Nephron progenitor cell (in vitro differentiated cells): ENCODE results near the gene COX7A1.

Experiments used
- DNase-seq: peaks from one replicate; pipeline ENCODE4 v3.0.0; 2021
- H3K27ac Mint-ChIP-seq: 2 replicates; pipeline ENCODE4 v1.8.0; 2021; ENCODE audit warnings: mild to moderate bottlenecking, moderate library complexity, mixed read lengths
- H3K27me3 Mint-ChIP-seq: 2 replicates; pipeline ENCODE4 v1.8.0; 2021; ENCODE audit warnings: mild to moderate bottlenecking, low read depth, mixed read lengths; ENCODE audit not compliant: poor library complexity
- H3K36me3 Mint-ChIP-seq: 2 replicates; pipeline ENCODE4 v1.8.0; 2021; ENCODE audit warnings: low read depth, mixed read lengths
- H3K4me1 Mint-ChIP-seq: 2 replicates; pipeline ENCODE4 v1.8.0; 2021; ENCODE audit warnings: mixed read lengths
- H3K4me3 Mint-ChIP-seq: 2 replicates; pipeline ENCODE4 v1.8.0; 2021; ENCODE audit warnings: mild to moderate bottlenecking, moderate library complexity, mixed read lengths
- H3K9me3 Mint-ChIP-seq: 2 replicates; pipeline ENCODE4 v1.8.0; 2021; ENCODE audit warnings: mild to moderate bottlenecking, moderate library complexity, mixed read lengths
- TF ChIP-seq, protein P1 (sequence below): fragments of 200-600 bp; sonication (generic); IDR thresholded peaks from 2 replicates; pipeline ENCODE4 v1.5.0; 2021; ENCODE audit warnings: antibody characterized with exemption

COX7A1 gene

DNA sequence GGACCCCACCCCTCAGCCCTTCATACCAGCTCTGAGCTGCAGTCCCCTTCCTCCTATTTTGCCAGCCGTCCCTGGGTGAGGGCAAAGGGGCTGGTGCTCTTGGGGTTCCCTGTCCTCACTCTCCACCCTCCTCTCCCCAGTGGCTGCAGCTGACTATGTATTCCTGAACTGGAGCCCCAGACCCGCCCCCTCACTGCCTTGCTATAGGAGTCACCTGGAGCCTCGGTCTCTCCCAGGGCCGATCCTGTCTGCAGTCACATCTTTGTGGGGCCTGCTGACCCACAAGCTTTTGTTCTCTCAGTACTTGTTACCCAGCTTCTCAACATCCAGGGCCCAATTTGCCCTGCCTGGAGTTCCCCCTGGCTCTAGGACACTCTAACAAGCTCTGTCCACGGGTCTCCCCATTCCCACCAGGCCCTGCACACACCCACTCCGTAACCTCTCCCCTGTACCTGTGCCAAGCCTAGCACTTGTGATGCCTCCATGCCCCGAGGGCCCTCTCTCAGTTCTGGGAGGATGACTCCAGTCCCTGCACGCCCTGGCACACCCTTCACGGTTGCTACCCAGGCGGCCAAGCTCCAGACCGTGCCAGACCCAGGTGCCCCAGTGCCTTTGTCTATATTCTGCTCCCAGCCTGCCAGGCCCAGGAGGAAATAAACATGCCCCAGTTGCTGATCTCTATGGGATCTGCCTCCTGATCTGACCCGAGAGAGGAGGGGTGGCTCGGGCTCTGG is 2.4 kb downstream of the COX7A1 start:
- H3K27ac Mint-ChIP-seq, result no peak overlapping the region
- no peaks in the 10 kb centered on the region for H3K4me1 Mint-ChIP-seq
- H3K9me3 Mint-ChIP-seq, result no peaks in the 10 kb centered on the region
- no peak for DNase-seq
- no peak overlapping the region for H3K4me3 Mint-ChIP-seq
- TF ChIP-seq, protein P1, sequence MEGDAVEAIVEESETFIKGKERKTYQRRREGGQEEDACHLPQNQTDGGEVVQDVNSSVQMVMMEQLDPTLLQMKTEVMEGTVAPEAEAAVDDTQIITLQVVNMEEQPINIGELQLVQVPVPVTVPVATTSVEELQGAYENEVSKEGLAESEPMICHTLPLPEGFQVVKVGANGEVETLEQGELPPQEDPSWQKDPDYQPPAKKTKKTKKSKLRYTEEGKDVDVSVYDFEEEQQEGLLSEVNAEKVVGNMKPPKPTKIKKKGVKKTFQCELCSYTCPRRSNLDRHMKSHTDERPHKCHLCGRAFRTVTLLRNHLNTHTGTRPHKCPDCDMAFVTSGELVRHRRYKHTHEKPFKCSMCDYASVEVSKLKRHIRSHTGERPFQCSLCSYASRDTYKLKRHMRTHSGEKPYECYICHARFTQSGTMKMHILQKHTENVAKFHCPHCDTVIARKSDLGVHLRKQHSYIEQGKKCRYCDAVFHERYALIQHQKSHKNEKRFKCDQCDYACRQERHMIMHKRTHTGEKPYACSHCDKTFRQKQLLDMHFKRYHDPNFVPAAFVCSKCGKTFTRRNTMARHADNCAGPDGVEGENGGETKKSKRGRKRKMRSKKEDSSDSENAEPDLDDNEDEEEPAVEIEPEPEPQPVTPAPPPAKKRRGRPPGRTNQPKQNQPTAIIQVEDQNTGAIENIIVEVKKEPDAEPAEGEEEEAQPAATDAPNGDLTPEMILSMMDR, result no peak
- no peaks in the 10 kb centered on the region for H3K27me3 Mint-ChIP-seq
- peaks cover 62% of the 10 kb centered on the region for H3K36me3 Mint-ChIP-seq

DNA sequence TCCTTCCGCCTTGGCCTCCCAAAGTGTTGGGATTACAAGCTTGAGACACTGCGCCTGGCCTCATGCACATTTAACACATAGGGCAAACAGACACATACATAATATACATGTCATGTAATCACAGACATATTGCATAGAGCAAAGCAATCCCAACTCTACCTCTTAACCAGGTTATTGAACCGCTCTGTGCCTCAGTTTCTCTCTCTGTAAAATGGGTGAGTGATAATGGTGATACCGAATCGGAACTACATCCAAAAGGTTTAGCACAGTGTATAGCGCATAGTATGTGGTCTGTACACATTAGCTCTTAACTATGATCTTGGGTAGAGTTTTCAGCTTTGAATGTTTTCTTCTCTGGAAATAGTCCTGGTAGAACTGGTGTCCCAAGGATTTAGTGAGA is 7.6 kb downstream of the COX7A1 start:
- Mint-ChIP-seq H3K27ac (no peak overlapping the region), H3K9me3 (no peaks in the 10 kb centered on the region), H3K4me1 (peaks cover 11% of the 10 kb centered on the region), H3K27me3 (peaks cover 5% of the 10 kb centered on the region), H3K4me3 (no peak overlapping the region), H3K36me3 (peaks cover 63% of the 10 kb centered on the region)
- TF ChIP-seq, protein P1, result no peak
- no peak for DNase-seq

DNA sequence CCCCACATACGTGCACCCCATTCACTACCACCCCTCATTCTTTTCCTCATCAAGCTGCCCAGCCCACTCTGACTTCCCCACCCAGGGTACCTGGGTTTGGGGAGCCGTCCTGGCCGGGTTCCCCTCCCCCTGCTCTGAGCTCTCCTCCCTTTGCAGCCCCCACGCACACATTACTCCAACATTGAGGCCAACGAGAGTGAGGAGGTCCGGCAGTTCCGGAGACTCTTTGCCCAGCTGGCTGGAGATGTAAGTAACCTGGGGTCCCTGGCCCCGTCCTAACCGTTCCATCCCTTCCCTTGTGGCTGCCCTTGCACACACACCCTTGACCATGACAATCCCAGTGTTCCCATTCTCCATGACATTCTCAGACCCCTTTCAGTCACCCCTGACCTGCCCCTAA is 9.8 kb downstream of the COX7A1 start:
- H3K9me3 Mint-ChIP-seq, result no peaks in the 10 kb centered on the region
- H3K27me3 Mint-ChIP-seq, result peaks cover 5% of the 10 kb centered on the region
- H3K36me3 Mint-ChIP-seq, result peaks cover 46% of the 10 kb centered on the region
- peak overlapping the region; percentile 8 for H3K27ac Mint-ChIP-seq
- peaks cover 11% of the 10 kb centered on the region for H3K4me1 Mint-ChIP-seq
- no peak for DNase-seq
- TF ChIP-seq, protein P1, result no peak
- peak overlapping the region; percentile 21 for H3K4me3 Mint-ChIP-seq

DNA sequence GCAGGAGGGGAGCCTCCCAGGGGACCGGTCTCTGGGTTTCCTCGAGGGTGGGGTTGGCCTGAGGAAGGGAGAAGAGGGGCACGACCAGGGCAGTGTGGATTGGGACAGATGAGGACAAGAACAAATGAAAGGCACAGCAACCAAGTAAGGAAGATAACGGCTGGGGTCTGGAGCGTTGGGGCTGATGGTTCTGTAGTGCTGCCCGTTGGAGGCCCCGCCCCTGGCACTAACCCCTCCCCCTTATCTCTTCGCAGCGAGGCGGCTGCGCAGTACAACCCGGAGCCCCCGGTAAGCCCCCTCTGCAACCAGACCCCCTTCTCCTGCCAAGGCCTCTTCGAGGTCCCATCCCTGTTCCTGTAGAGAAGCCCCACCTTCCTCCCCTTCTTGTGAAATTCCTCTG is 10.2 kb downstream of the COX7A1 start:
- TF ChIP-seq, protein P1, result no peak
- H3K36me3 Mint-ChIP-seq, result peaks cover 43% of the 10 kb centered on the region
- DNase-seq, result no peak
- peaks cover 5% of the 10 kb centered on the region for H3K27me3 Mint-ChIP-seq
- peaks cover 12% of the 10 kb centered on the region for H3K4me1 Mint-ChIP-seq
- no peak overlapping the region for H3K4me3 Mint-ChIP-seq
- no peak overlapping the region for H3K27ac Mint-ChIP-seq
- H3K9me3 Mint-ChIP-seq, result no peaks in the 10 kb centered on the region

DNA sequence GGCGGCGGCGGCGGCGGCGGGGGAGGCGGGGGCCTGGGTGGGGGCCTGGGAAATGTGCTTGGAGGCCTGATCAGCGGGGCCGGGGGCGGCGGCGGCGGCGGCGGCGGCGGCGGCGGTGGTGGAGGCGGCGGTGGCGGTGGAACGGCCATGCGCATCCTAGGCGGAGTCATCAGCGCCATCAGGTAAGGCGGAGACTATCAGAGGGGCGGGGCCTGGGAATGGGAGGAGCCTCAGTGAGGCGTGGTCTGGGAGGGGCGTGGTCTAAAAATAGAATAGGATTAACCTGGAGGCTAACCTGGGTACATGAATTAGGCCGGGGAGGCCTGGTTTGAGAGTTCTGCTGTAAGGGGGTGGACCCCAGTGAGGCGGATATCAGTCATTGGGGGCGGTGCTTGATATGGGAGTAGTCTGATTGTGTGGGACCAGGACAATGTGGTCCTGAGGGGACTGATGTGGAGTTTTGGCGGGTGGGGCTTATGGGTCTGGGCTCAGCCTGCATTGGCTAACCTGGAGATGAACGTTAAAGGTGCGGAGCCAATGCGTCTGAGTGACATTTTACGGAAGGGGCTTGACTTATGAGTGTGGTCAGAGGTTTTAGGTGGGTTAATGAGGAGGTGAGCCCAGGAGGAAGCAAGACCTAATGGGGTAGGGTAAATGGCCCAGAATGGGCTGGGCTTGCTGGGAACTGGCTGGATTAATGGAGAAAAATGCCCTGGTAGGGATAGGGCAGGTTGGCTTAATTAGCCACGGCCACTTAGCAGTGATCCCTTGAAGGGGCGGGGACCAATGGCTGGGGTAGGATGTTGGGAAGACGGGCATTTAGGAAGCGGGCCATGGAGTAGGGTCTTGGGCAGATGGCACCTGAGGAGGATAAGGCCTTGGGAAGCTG is 11.0 kb downstream of the COX7A1 start:
- H3K27me3 Mint-ChIP-seq, result peaks cover 5% of the 10 kb centered on the region
- no peaks in the 10 kb centered on the region for H3K9me3 Mint-ChIP-seq
- H3K27ac Mint-ChIP-seq, result peak overlapping the region; percentile 62
- peaks cover 35% of the 10 kb centered on the region for H3K36me3 Mint-ChIP-seq
- H3K4me3 Mint-ChIP-seq, result peak overlapping the region; percentile 99
- TF ChIP-seq, protein P1, result no peak
- peak; percentile 88 for DNase-seq
- H3K4me1 Mint-ChIP-seq, result peaks cover 19% of the 10 kb centered on the region
